Activated naive CD8-positive, alpha-beta T cell (primary cell): Measurements from ENCODE around the gene TLE6.
A peak's percentile ranks its signal among the peaks of the same experiment; 100 is the strongest.
"Not testable (repeated sequence)": the region's sequence is repeated elsewhere in the genome, so short reads cannot be mapped to it uniquely, and the experiment has no call there.

ENCODE experiments used
- H3K27ac Mint-ChIP-seq: one replicate; pipeline ENCODE4 v1.8.0; 2021; ENCODE audit warnings: mixed read lengths
- H3K27me3 Mint-ChIP-seq: one replicate; pipeline ENCODE4 v1.8.0; 2021; ENCODE audit warnings: mixed read lengths
- H3K36me3 Mint-ChIP-seq: one replicate; pipeline ENCODE4 v1.8.0; 2021; ENCODE audit warnings: mixed read lengths
- H3K4me1 Mint-ChIP-seq: one replicate; pipeline ENCODE4 v1.8.0; 2021; ENCODE audit warnings: low read depth, mixed read lengths
- H3K4me3 Mint-ChIP-seq: one replicate; pipeline ENCODE4 v1.8.0; 2021; ENCODE audit warnings: mild to moderate bottlenecking, mixed read lengths
- H3K9me3 Mint-ChIP-seq: one replicate; pipeline ENCODE4 v1.8.0; 2021; ENCODE audit warnings: low read depth, mixed read lengths

The TLE6 gene

DNA sequence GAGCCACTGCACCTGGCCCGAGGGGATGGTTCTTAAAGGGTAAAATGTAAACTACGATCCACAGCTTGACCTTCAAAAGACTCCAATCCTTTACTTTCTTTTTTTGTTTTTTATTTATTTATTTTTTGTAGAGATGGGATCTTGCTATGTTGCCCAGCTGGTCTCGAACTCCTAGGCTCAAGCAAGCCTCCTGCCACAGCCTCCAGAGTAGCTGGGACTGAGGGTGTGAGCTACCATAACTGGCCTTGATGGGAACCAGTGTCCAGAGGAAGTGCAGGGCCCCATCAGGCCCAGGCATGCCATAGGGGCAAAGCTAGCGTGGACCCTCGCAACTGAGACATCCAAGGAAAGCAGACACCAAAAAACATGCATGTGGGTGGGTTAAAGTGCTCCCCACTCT is 14.2 kb upstream of the TLE6 start:
- no peaks in the 10 kb centered on the region for H3K27me3 Mint-ChIP-seq
- peaks cover 2% of the 10 kb centered on the region for H3K36me3 Mint-ChIP-seq
- peaks cover 5% of the 10 kb centered on the region for H3K4me1 Mint-ChIP-seq
- no peaks in the 10 kb centered on the region for H3K9me3 Mint-ChIP-seq
- H3K27ac Mint-ChIP-seq = no peak overlapping the region
- H3K4me3 Mint-ChIP-seq = no peak overlapping the region

GRCh38 chr19:2963631-2964030 is 13.7 kb upstream of the TLE6 start:
- H3K36me3 Mint-ChIP-seq, H3K4me1 Mint-ChIP-seq, H3K27ac Mint-ChIP-seq, H3K4me3 Mint-ChIP-seq, H3K27me3 Mint-ChIP-seq, H3K9me3 Mint-ChIP-seq: not testable (repeated sequence)

- Mint-ChIP-seq H3K27me3 (no peaks in the 10 kb centered on the region), H3K9me3 (no peaks in the 10 kb centered on the region), H3K4me1 (peaks cover 5% of the 10 kb centered on the region), H3K27ac (no peak overlapping the region), H3K4me3 (no peak overlapping the region), H3K36me3 (peaks cover 2% of the 10 kb centered on the region)
Observed at GRCh38 chr19:2964874-2965273, 12.5 kb upstream of the TLE6 start.

DNA sequence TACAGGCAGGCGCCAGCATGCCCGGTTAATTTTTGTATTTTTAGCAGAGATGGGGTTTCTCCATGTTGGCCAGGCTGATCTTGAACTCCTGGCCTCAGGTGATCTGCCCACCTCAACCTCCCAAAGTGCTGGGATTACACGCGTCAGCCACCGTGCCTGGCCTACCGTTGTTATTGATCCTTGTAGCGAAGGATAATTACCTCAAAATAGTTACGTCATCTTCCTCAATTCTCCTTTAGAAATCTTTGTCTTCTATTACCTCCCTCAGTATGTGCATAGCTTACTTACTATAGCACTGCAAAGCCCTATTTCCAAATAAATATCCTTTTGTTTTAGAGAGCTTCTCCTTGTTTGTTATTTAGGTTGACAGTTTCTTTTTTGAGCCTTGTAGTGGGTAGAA is 9.4 kb upstream of the TLE6 start:
- no peaks in the 10 kb centered on the region for H3K27me3 Mint-ChIP-seq
- H3K4me1 Mint-ChIP-seq = no peaks in the 10 kb centered on the region
- H3K4me3 Mint-ChIP-seq = no peak overlapping the region
- no peak overlapping the region for H3K27ac Mint-ChIP-seq
- H3K36me3 Mint-ChIP-seq = peaks cover 2% of the 10 kb centered on the region
- H3K9me3 Mint-ChIP-seq = no peaks in the 10 kb centered on the region

DNA sequence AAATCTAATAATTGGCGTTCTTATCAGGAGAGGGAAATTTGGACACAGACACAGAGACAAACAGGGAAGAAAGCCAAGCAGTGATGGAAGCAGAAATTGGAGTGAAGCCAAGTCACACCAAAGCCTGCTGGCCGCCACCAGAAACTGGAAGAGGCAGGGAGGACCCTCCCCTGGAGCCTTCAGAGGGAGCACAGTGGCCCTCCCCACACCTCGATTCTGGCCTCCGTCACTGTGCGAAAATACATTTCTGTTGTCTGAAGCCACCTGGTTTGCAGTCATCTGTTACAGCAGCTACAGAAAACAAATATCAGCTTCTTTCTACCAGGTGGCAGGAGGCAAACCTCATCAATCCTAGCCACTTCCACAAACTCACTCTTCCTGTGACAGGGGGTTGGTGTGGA is 8.3 kb upstream of the TLE6 start:
- Mint-ChIP-seq H3K9me3 (no peaks in the 10 kb centered on the region), H3K4me1 (no peaks in the 10 kb centered on the region), H3K4me3 (no peak overlapping the region), H3K27ac (no peak overlapping the region), H3K27me3 (no peaks in the 10 kb centered on the region), H3K36me3 (no peaks in the 10 kb centered on the region)

DNA sequence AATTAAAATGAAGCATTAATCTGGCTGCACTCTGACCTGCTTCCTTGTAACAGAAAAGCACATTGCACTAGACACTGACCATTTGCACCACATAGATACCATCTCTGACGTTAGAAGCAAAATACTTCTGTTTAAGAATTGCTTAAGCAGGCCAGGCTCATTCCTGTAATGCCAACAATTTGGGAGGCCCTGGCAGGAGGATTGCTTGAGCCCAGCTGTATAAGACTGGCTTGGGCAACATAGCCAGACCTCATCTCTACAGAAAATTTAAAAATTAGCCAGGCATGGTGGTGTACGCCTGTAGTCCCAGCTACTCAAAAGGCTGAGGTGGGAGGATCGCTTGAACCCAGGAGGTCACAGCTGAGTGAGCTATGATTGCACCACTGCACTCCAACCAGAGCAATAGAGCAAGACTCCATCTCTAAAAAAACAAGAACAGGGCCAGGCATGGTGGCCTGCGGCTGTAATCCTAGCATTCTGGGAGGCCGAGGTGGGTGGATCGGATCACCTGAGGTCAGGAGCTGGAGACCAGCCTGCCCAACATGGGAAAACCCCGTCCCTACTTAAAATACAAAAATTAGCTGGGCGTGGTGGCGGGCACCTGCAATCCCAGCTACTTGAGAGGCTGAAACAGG is 7.0 kb upstream of the TLE6 start:
- H3K27me3 Mint-ChIP-seq = no peaks in the 10 kb centered on the region
- no peak overlapping the region for H3K27ac Mint-ChIP-seq
- no peak overlapping the region for H3K4me3 Mint-ChIP-seq
- H3K36me3 Mint-ChIP-seq = no peaks in the 10 kb centered on the region
- no peaks in the 10 kb centered on the region for H3K9me3 Mint-ChIP-seq
- peaks cover 6% of the 10 kb centered on the region for H3K4me1 Mint-ChIP-seq

GRCh38 chr19:2973229-2973628 is 4.1 kb upstream of the TLE6 start:
- peaks cover 17% of the 10 kb centered on the region for H3K4me1 Mint-ChIP-seq
- H3K27me3 Mint-ChIP-seq = no peaks in the 10 kb centered on the region
- H3K27ac Mint-ChIP-seq = no peak overlapping the region
- H3K36me3 Mint-ChIP-seq = no peaks in the 10 kb centered on the region
- no peak overlapping the region for H3K4me3 Mint-ChIP-seq
- H3K9me3 Mint-ChIP-seq = no peaks in the 10 kb centered on the region

- H3K4me1 Mint-ChIP-seq = peaks cover 17% of the 10 kb centered on the region
- H3K27ac Mint-ChIP-seq = no peak overlapping the region
- no peaks in the 10 kb centered on the region for H3K27me3 Mint-ChIP-seq
- H3K4me3 Mint-ChIP-seq = peak overlapping the region; percentile 23
- H3K9me3 Mint-ChIP-seq = no peaks in the 10 kb centered on the region
- no peaks in the 10 kb centered on the region for H3K36me3 Mint-ChIP-seq
Observed at GRCh38 chr19:2974342-2975041, 2.9 kb upstream of the TLE6 start.

DNA sequence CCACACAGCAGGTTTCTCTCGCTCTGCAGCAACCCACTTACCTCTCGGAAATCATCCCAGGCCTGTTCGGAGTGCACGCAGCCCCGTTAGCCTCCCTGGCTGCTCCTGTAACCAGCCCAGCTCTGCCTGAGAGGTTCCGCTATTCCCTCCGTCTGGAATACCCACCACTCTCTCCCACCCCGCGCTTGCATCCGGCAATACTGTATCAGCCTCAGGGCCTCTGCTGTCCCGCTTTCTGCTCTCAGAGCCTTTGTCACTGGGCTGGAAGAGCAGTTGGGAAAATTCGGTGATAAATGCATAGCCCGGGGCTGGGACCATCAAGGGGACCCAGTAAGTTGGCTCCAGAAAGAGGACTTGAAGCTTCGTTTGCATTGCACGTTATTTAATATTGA is 759 bp upstream of the TLE6 start:
- Mint-ChIP-seq H3K36me3 (no peaks in the 10 kb centered on the region), H3K27me3 (no peaks in the 10 kb centered on the region), H3K4me3 (peak overlapping the region; percentile 94), H3K4me1 (peaks cover 17% of the 10 kb centered on the region), H3K27ac (peak overlapping the region; percentile 91), H3K9me3 (no peaks in the 10 kb centered on the region)

- H3K4me1 Mint-ChIP-seq = peaks cover 17% of the 10 kb centered on the region
- H3K27ac Mint-ChIP-seq = no peak overlapping the region
- H3K9me3 Mint-ChIP-seq = no peaks in the 10 kb centered on the region
- peak overlapping the region; percentile 63 for H3K4me3 Mint-ChIP-seq
- H3K27me3 Mint-ChIP-seq = no peaks in the 10 kb centered on the region
- H3K36me3 Mint-ChIP-seq = no peaks in the 10 kb centered on the region
Observed at GRCh38 chr19:2977746-2978138, 378 bp downstream of the TLE6 start.

GRCh38 chr19:2978166-2978767 is 903 bp downstream of the TLE6 start:
- no peaks in the 10 kb centered on the region for H3K36me3 Mint-ChIP-seq
- no peaks in the 10 kb centered on the region for H3K9me3 Mint-ChIP-seq
- H3K27ac Mint-ChIP-seq = no peak overlapping the region
- no peaks in the 10 kb centered on the region for H3K27me3 Mint-ChIP-seq
- peaks cover 17% of the 10 kb centered on the region for H3K4me1 Mint-ChIP-seq
- no peak overlapping the region for H3K4me3 Mint-ChIP-seq

GRCh38 chr19:2978772-2979171 is 1.4 kb downstream of the TLE6 start:
- Mint-ChIP-seq H3K36me3 (no peaks in the 10 kb centered on the region), H3K4me1 (peaks cover 17% of the 10 kb centered on the region), H3K27me3 (peaks cover 1% of the 10 kb centered on the region), H3K27ac (no peak overlapping the region), H3K4me3 (no peak overlapping the region), H3K9me3 (no peaks in the 10 kb centered on the region)

- no peak overlapping the region for H3K27ac Mint-ChIP-seq
- H3K4me3 Mint-ChIP-seq = no peak overlapping the region
- peaks cover 4% of the 10 kb centered on the region for H3K4me1 Mint-ChIP-seq
- H3K27me3 Mint-ChIP-seq = peaks cover 1% of the 10 kb centered on the region
- H3K36me3 Mint-ChIP-seq = no peaks in the 10 kb centered on the region
- no peaks in the 10 kb centered on the region for H3K9me3 Mint-ChIP-seq
Observed at GRCh38 chr19:2981898-2982297, 4.5 kb downstream of the TLE6 start.

- Mint-ChIP-seq H3K9me3 (no peaks in the 10 kb centered on the region), H3K27ac (no peak overlapping the region), H3K27me3 (peaks cover 1% of the 10 kb centered on the region), H3K4me1 (peaks cover 2% of the 10 kb centered on the region), H3K4me3 (no peak overlapping the region), H3K36me3 (no peaks in the 10 kb centered on the region)
Observed at GRCh38 chr19:2982561-2982960, 5.2 kb downstream of the TLE6 start.

DNA sequence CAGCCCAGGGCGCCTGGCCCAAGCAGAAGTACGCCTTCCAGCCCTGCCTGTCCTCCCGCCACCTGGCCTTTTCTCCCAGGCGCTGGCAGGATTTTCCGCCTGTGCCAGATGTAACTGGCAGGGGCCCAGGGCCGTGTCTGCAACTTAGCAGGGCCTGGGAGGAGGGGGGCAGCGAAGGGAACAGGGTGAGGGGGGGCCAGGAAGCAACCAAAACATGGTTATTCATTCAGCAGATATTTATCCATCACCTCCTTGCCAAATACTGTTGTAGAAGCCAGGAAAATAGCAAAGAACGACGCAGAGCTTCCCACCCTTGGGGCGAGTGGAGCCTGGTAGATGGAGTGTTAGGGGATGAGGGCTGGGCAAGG is 5.6 kb downstream of the TLE6 start:
- H3K4me3 Mint-ChIP-seq = no peak overlapping the region
- no peaks in the 10 kb centered on the region for H3K36me3 Mint-ChIP-seq
- H3K27ac Mint-ChIP-seq = no peak overlapping the region
- H3K4me1 Mint-ChIP-seq = no peaks in the 10 kb centered on the region
- peaks cover 1% of the 10 kb centered on the region for H3K27me3 Mint-ChIP-seq
- H3K9me3 Mint-ChIP-seq = no peaks in the 10 kb centered on the region
